Testis (tissue), 2 donors: ENCODE measurements around the gene APLNR.

Experiments
- CTCF ChIP-seq, 3 experiments: fragments of 450-650 bp in 2 of 3; fragments of 200-600 bp in 1 of 3; sonication (generic) in 1 of 3; IDR thresholded peaks; one replicate each; pipeline ENCODE4 v1.5.1; 2016 to 2019; ENCODE audit warnings: antibody characterized with exemption in 3 of 3, mild to moderate bottlenecking in 2 of 3, moderate library complexity in 1 of 3
- POLR2A ChIP-seq: fragments of 450-650 bp; IDR thresholded peaks from one replicate; pipeline ENCODE4 v1.6.1; 2017; ENCODE audit warnings: antibody characterized with exemption, mild to moderate bottlenecking, moderate library complexity

- no peak for TF ChIP-seq CTCF (IDR thresholded peaks at IDR 0.05)
- no peak for TF ChIP-seq POLR2A
Observed at GRCh38 chr11:57217053-57217452, 20.0 kb downstream of the APLNR start.
